HEK293 (cell line): Measurements from ENCODE around the gene TMEM88.
A peak's percentile ranks its signal among the peaks of the same experiment; 100 is the strongest.

Experiments
- BCL6B ChIP-seq: fragments of 450-650 bp; formaldehyde crosslinking; IDR thresholded peaks from 2 replicates; pipeline ENCODE4 v1.5.1; 2017; ENCODE audit warnings: missing biosample characterization, missing genetic modification characterization
- EGR2 ChIP-seq: fragments of 450-650 bp; formaldehyde crosslinking; IDR thresholded peaks from 2 replicates; pipeline ENCODE4 v1.5.1; 2016; ENCODE audit warnings: low read depth, missing biosample characterization, missing genetic modification characterization
- IKZF3 ChIP-seq: fragments of 450-650 bp; IDR thresholded peaks from 2 replicates; pipeline ENCODE4 v1.5.0; 2018; ENCODE audit warnings: missing biosample characterization, mild to moderate bottlenecking, missing genetic modification characterization, moderate library complexity
- KLF1 ChIP-seq: fragments of 450-650 bp; formaldehyde crosslinking; IDR thresholded peaks from 2 replicates; pipeline ENCODE4 v1.5.1; 2016; ENCODE audit warnings: missing biosample characterization, missing genetic modification characterization
- KLF7 ChIP-seq: fragments of 450-650 bp; formaldehyde crosslinking; IDR thresholded peaks from 2 replicates; pipeline ENCODE4 v1.5.1; 2016; ENCODE audit warnings: missing biosample characterization, missing genetic modification characterization, borderline replicate concordance
- MYNN ChIP-seq: fragments of 450-650 bp; formaldehyde crosslinking; IDR thresholded peaks from 2 replicates; pipeline ENCODE4 v1.5.1; 2016; ENCODE audit warnings: missing biosample characterization, missing genetic modification characterization, borderline replicate concordance
- PRDM10 ChIP-seq: fragments of 450-650 bp; formaldehyde crosslinking; IDR thresholded peaks from 2 replicates; pipeline ENCODE4 v1.5.1; 2016; ENCODE audit warnings: missing biosample characterization, missing genetic modification characterization
- SP7 ChIP-seq: fragments of 450-650 bp; formaldehyde crosslinking; IDR thresholded peaks from 2 replicates; pipeline ENCODE4 v1.5.1; 2016; ENCODE audit warnings: missing biosample characterization, missing genetic modification characterization
- YY1 ChIP-seq: fragments of 450-650 bp; formaldehyde crosslinking; IDR thresholded peaks from 2 replicates; pipeline ENCODE4 v1.5.1; 2018; ENCODE audit warnings: missing biosample characterization, missing genetic modification characterization
- ZBTB48 ChIP-seq: fragments of 450-650 bp; formaldehyde crosslinking; IDR thresholded peaks from 2 replicates; pipeline ENCODE4 v1.5.1; 2016; ENCODE audit warnings: missing biosample characterization, missing genetic modification characterization
- ZNF114 ChIP-seq: fragments of 450-650 bp; formaldehyde crosslinking; IDR thresholded peaks from 2 replicates; pipeline ENCODE4 v1.5.0; 2017; ENCODE audit warnings: missing biosample characterization, missing genetic modification characterization
- ZNF121 ChIP-seq: fragments of 450-650 bp; formaldehyde crosslinking; IDR thresholded peaks from 2 replicates; pipeline ENCODE4 v1.5.1; 2016; ENCODE audit warnings: missing biosample characterization, missing genetic modification characterization
- ZNF184 ChIP-seq: fragments of 450-650 bp; IDR thresholded peaks from 2 replicates; pipeline ENCODE4 v1.5.1; 2018; ENCODE audit warnings: missing biosample characterization, mild to moderate bottlenecking, missing genetic modification characterization
- ZNF292 ChIP-seq: fragments of 450-650 bp; formaldehyde crosslinking; IDR thresholded peaks from 2 replicates; pipeline ENCODE4 v1.5.1; 2016; ENCODE audit warnings: low read depth, missing biosample characterization, missing genetic modification characterization, borderline replicate concordance
- ZNF302 ChIP-seq: fragments of 450-650 bp; formaldehyde crosslinking; IDR thresholded peaks from 2 replicates; pipeline ENCODE4 v1.5.1; 2016; ENCODE audit warnings: missing biosample characterization, missing genetic modification characterization, low read depth
- ZNF518A ChIP-seq: fragments of 450-650 bp; formaldehyde crosslinking; conservative IDR thresholded peaks from 2 replicates; pipeline ENCODE4 v1.5.1; 2016; ENCODE audit warnings: low read depth, missing biosample characterization, missing genetic modification characterization
- ZNF610 ChIP-seq: fragments of 450-650 bp; formaldehyde crosslinking; IDR thresholded peaks from 2 replicates; pipeline ENCODE4 v1.5.1; 2016; ENCODE audit warnings: missing biosample characterization, missing genetic modification characterization, borderline replicate concordance
- ZNF624 ChIP-seq: fragments of 450-650 bp; formaldehyde crosslinking; IDR thresholded peaks from 2 replicates; pipeline ENCODE4 v1.5.1; 2017; ENCODE audit warnings: missing biosample characterization, missing genetic modification characterization
- ZNF645 ChIP-seq: fragments of 450-650 bp; formaldehyde crosslinking; IDR thresholded peaks from 2 replicates; pipeline ENCODE4; 2016; ENCODE audit warnings: missing biosample characterization, missing genetic modification characterization
- ZNF654 ChIP-seq: fragments of 450-650 bp; formaldehyde crosslinking; IDR thresholded peaks from 2 replicates; pipeline ENCODE4 v1.5.1; 2016; ENCODE audit warnings: low read depth, missing biosample characterization, missing genetic modification characterization
- ZNF837 ChIP-seq: fragments of 450-650 bp; formaldehyde crosslinking; IDR thresholded peaks from 2 replicates; pipeline ENCODE4 v1.5.1; 2016; ENCODE audit warnings: missing biosample characterization, missing genetic modification characterization
- ZNF843 ChIP-seq: fragments of 450-650 bp; formaldehyde crosslinking; IDR thresholded peaks from 2 replicates; pipeline ENCODE4 v1.5.1; 2016; ENCODE audit warnings: missing biosample characterization, missing genetic modification characterization
- TF ChIP-seq, protein P1 (sequence below): fragments of 450-650 bp; formaldehyde crosslinking; IDR thresholded peaks from 2 replicates; pipeline ENCODE4 v1.5.1; 2016; ENCODE audit warnings: missing biosample characterization, missing genetic modification characterization
- TF ChIP-seq, protein P2 (sequence below): fragments of 450-650 bp; formaldehyde crosslinking; IDR thresholded peaks from 2 replicates; pipeline ENCODE4 v1.5.1; 2016; ENCODE audit warnings: missing biosample characterization, missing genetic modification characterization

Gene TMEM88

DNA sequence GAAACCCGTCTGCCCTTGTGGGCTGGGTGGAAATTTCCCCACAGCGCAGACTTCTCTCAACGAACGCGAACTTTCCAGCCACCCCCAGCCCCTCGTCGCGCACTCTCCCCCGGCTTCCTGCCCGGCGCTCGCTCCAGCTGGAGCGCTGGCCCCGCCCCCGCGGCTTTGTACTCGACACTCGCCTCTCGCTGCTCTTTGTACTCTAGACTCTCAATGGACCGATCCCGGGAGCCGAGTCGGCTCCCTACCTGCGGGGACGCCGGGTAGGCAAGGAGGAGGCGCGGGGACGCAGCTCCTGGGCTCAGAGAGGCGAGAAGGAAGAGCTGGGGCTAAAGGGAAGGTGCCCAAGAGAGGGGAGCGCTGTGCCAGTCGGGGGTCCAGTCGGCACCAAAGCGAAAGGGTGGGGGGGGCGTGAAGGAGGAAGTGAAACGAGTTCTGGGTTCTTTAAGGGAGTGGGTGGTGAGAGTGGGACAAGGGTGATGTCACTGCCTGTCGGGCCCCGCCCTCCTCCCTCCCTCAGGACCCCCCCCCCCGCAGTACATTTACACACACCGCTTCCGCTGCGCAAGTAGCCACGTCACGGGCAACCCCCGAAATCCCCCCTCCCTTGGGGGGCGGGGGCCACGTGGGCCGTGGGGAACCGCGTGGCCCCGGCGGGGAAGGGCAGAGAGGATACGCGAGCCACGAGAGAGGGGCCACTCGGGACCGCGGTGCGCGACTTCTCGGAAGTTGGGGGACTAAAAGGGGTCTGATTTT lies 11.2 kb upstream of the TMEM88 start (continued):
- TF ChIP-seq YY1 (tag by site-specific recombination) (no peak), MYNN (tag by site-specific recombination) (no peak), ZNF302 (no peak), ZNF121 (tag by site-specific recombination) (no peak), ZNF843 (tag by site-specific recombination) (no peak), PRDM10 (tag by site-specific recombination) (peak; percentile 93), ZBTB48 (tag by site-specific recombination) (no peak), SP7 (tag by site-specific recombination) (peak; percentile 43; the same call in 1 of the 2 replicates), KLF1 (tag by site-specific recombination) (0 out of 2 replicates have a peak, but pooled peaks have one; percentile 38), ZNF624 (no peak), ZNF654 (tag by site-specific recombination) (no peak), BCL6B (no peak), KLF7 (tag by site-specific recombination) (no peak), ZNF837 (tag by site-specific recombination) (no peak), EGR2 (peak; percentile 82), ZNF518A (tag by site-specific recombination) (no peak), ZNF645 (tag by site-specific recombination) (no peak), ZNF114 (tag by site-specific recombination) (no peak), ZNF610 (tag by site-specific recombination) (no peak), IKZF3 (tag by site-specific recombination) (peak; percentile 91), ZNF184 (tag by site-specific recombination) (no peak), ZNF292 (tag by site-specific recombination) (no peak)
- TF ChIP-seq, protein P1, sequence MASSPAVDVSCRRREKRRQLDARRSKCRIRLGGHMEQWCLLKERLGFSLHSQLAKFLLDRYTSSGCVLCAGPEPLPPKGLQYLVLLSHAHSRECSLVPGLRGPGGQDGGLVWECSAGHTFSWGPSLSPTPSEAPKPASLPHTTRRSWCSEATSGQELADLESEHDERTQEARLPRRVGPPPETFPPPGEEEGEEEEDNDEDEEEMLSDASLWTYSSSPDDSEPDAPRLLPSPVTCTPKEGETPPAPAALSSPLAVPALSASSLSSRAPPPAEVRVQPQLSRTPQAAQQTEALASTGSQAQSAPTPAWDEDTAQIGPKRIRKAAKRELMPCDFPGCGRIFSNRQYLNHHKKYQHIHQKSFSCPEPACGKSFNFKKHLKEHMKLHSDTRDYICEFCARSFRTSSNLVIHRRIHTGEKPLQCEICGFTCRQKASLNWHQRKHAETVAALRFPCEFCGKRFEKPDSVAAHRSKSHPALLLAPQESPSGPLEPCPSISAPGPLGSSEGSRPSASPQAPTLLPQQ = peak; percentile 50; the same call in 1 of the 2 replicates
- TF ChIP-seq, protein P2, sequence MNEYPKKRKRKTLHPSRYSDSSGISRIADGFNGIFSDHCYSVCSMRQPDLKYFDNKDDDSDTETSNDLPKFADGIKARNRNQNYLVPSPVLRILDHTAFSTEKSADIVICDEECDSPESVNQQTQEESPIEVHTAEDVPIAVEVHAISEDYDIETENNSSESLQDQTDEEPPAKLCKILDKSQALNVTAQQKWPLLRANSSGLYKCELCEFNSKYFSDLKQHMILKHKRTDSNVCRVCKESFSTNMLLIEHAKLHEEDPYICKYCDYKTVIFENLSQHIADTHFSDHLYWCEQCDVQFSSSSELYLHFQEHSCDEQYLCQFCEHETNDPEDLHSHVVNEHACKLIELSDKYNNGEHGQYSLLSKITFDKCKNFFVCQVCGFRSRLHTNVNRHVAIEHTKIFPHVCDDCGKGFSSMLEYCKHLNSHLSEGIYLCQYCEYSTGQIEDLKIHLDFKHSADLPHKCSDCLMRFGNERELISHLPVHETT (tag by site-specific recombination) = 0 out of 2 replicates have a peak, but pooled peaks have one; percentile 17
